Choroid plexus epithelial cell (primary cell): ENCODE data around the gene PDZD2.
A peak's percentile ranks its signal among the peaks of the same experiment; 100 is the strongest.

Experiments used
- DNase-seq: peaks from one replicate; pipeline ENCODE4 v3.0.0-alpha.2; 2010; ENCODE audit warnings: low read depth
- H3K4me3 ChIP-seq: 2 replicates; pipeline ENCODE4 v1.5.1; 2011; ENCODE audit warnings: low read depth, mild to moderate bottlenecking, control low read depth, low read length, moderate library complexity
- CTCF ChIP-seq: conservative IDR thresholded peaks from 2 replicates; pipeline ENCODE4 v1.5.1; 2011; ENCODE audit warnings: low read depth, mild to moderate bottlenecking, control low read depth, inconsistent platforms, low read length, moderate library complexity

PDZD2 gene

GRCh38 chr5:31807789-31808540 lies 169.0 kb downstream of the PDZD2 start:
- TF ChIP-seq CTCF, result no peak
- no peak overlapping the region for H3K4me3 ChIP-seq
- no peak for DNase-seq

GRCh38 chr5:31809050-31809870 lies 170.3 kb downstream of the PDZD2 start:
- no peak overlapping the region for H3K4me3 ChIP-seq
- TF ChIP-seq CTCF, result peak; percentile 92
- peak; percentile 87 for DNase-seq

- no peak overlapping the region for H3K4me3 ChIP-seq
- DNase-seq, result peak; percentile 88
- TF ChIP-seq CTCF, result no peak
Observed at GRCh38 chr5:31811210-31811609, 172.3 kb downstream of the PDZD2 start.

- DNase-seq, result no peak
- no peak for TF ChIP-seq CTCF
- no peak overlapping the region for H3K4me3 ChIP-seq
Observed at GRCh38 chr5:31815376-31815775, 176.4 kb downstream of the PDZD2 start.

GRCh38 chr5:31819926-31820516 lies 181.1 kb downstream of the PDZD2 start:
- TF ChIP-seq CTCF, result no peak
- no peak overlapping the region for H3K4me3 ChIP-seq
- no peak for DNase-seq

- peak; percentile 32 for DNase-seq
- TF ChIP-seq CTCF, result peak; percentile 14
- H3K4me3 ChIP-seq, result no peak overlapping the region
Observed at GRCh38 chr5:31823472-31823871, 184.5 kb downstream of the PDZD2 start.
